Measurements from ENCODE around the gene EPB41.
"Not testable (repeated sequence)": the region's sequence is repeated elsewhere in the genome, so short reads cannot be mapped to it uniquely, and the experiment has no call there.

The EPB41 gene

GRCh38 chr1:29052941-29053340 lies 138.6 kb downstream of the EPB41 start:
- DNase-seq (ENCODE audit: low spot score): no peak

- peak; percentile 6 for DNase-seq (ENCODE audit: low spot score)
Measured at GRCh38 chr1:29055160-29055559, 140.8 kb downstream of the EPB41 start.

- no peak for DNase-seq (ENCODE audit: low spot score)
Measured at GRCh38 chr1:29056256-29056655, 141.9 kb downstream of the EPB41 start.

GRCh38 chr1:29057700-29058099 lies 143.3 kb downstream of the EPB41 start:
- DNase-seq (ENCODE audit: low spot score): no peak

- DNase-seq (ENCODE audit: low spot score): no peak
Measured at GRCh38 chr1:29062157-29062942, 148.0 kb downstream of the EPB41 start.

GRCh38 chr1:29064064-29064463 lies 149.7 kb downstream of the EPB41 start:
- DNase-seq (ENCODE audit: low spot score): no peak

- no peak for DNase-seq (ENCODE audit: low spot score)
Measured at GRCh38 chr1:29077155-29077554, 162.8 kb downstream of the EPB41 start.

GRCh38 chr1:29079916-29080629 lies 165.7 kb downstream of the EPB41 start:
- not testable (repeated sequence) for DNase-seq (ENCODE audit: low spot score)

GRCh38 chr1:29081201-29081600 lies 166.8 kb downstream of the EPB41 start:
- DNase-seq (ENCODE audit: low spot score): no peak

GRCh38 chr1:29082519-29082918 lies 168.2 kb downstream of the EPB41 start:
- no peak for DNase-seq (ENCODE audit: low spot score)

- DNase-seq (ENCODE audit: low spot score): no peak
Measured at GRCh38 chr1:29083317-29084195, 169.2 kb downstream of the EPB41 start.

- DNase-seq (ENCODE audit: low spot score): no peak
Measured at GRCh38 chr1:29084196-29084521, 169.8 kb downstream of the EPB41 start.

GRCh38 chr1:29090937-29091618 lies 176.7 kb downstream of the EPB41 start:
- no peak for DNase-seq (ENCODE audit: low spot score)

GRCh38 chr1:29092704-29093103 lies 178.3 kb downstream of the EPB41 start:
- DNase-seq (ENCODE audit: low spot score): not testable (repeated sequence)

- DNase-seq (ENCODE audit: low spot score): no peak
Measured at GRCh38 chr1:29094433-29094832, 180.1 kb downstream of the EPB41 start.

- DNase-seq (ENCODE audit: low spot score): no peak
Measured at GRCh38 chr1:29094954-29095353, 180.6 kb downstream of the EPB41 start.

- no peak for DNase-seq (ENCODE audit: low spot score)
Measured at GRCh38 chr1:29096231-29096886, 182.0 kb downstream of the EPB41 start.

- DNase-seq (ENCODE audit: low spot score): no peak
Measured at GRCh38 chr1:29099286-29099685, 184.9 kb downstream of the EPB41 start.

- DNase-seq (ENCODE audit: low spot score): no peak
Measured at GRCh38 chr1:29100487-29100886, 186.1 kb downstream of the EPB41 start.

GRCh38 chr1:29105822-29106221 lies 191.5 kb downstream of the EPB41 start:
- DNase-seq (ENCODE audit: low spot score): no peak

- not testable (repeated sequence) for DNase-seq (ENCODE audit: low spot score)
Measured at GRCh38 chr1:29108041-29108440, 193.7 kb downstream of the EPB41 start.
